GM12892 (cell line): ENCODE data around the gene LGALS12.

Source experiments
- POLR2A ChIP-seq: IDR thresholded peaks from 2 replicates; pipeline ENCODE4 v1.6.1; 2011; ENCODE audit warnings: low read depth, low read length, control low read depth
- POLR2AphosphoS5 ChIP-seq: IDR thresholded peaks from 2 replicates; pipeline ENCODE4 v1.6.1; 2011; ENCODE audit warnings: low read depth, low read length, control low read depth

- TF ChIP-seq POLR2AphosphoS5: no peak
- TF ChIP-seq POLR2A: no peak
Observed at GRCh38 chr11:63547061-63547460, 41.2 kb downstream of the LGALS12 start.
